NCI-H2196 treated with DMSO at 0.1 percent for 48 hours (cell line): ENCODE data around the gene C3orf70.

Experiments
- DNase-seq: peaks from one replicate; lab custom pipeline; 2025; ENCODE audit not compliant: unreplicated experiment; lab: John Stamatoyannopoulos, UW

The C3orf70 gene

GRCh38 chr3:185152410-185153170 lies at the start of gene C3orf70:
TSS of gene C3orf70 (minus strand) at chr3:185153060. CDS start at chr3:185152823, 237 bp downstream.
- DNase-seq: peak; percentile 76

- DNase-seq: no peak
Observed at GRCh38 chr3:185200639-185201038, 47.8 kb upstream of the C3orf70 start.

- no peak for DNase-seq
Observed at GRCh38 chr3:185199671-185200070, 46.8 kb upstream of the C3orf70 start.

GRCh38 chr3:185199206-185199605 lies 46.3 kb upstream of the C3orf70 start:
- DNase-seq: no peak

- no peak for DNase-seq
Observed at GRCh38 chr3:185197068-185197467, 44.2 kb upstream of the C3orf70 start.

- no peak for DNase-seq
Observed at GRCh38 chr3:185195652-185196051, 42.8 kb upstream of the C3orf70 start.

- no peak for DNase-seq
Observed at GRCh38 chr3:185188816-185189215, 36.0 kb upstream of the C3orf70 start.

- no peak for DNase-seq
Observed at GRCh38 chr3:185187391-185187790, 34.5 kb upstream of the C3orf70 start.

- DNase-seq: peak; percentile 54
Observed at GRCh38 chr3:185176750-185177359, 24.0 kb upstream of the C3orf70 start.

- DNase-seq: no peak
Observed at GRCh38 chr3:185175370-185175987, 22.6 kb upstream of the C3orf70 start.

GRCh38 chr3:185172086-185173049 lies 19.5 kb upstream of the C3orf70 start:
- no peak for DNase-seq

GRCh38 chr3:185164428-185165217 lies 11.8 kb upstream of the C3orf70 start:
- no peak for DNase-seq

- no peak for DNase-seq
Observed at GRCh38 chr3:185162634-185163033, 9.8 kb upstream of the C3orf70 start.

GRCh38 chr3:185161761-185162160 lies 8.9 kb upstream of the C3orf70 start:
- no peak for DNase-seq

GRCh38 chr3:185157347-185157746 lies 4.5 kb upstream of the C3orf70 start:
- no peak for DNase-seq

GRCh38 chr3:185155678-185156077 lies 2.8 kb upstream of the C3orf70 start:
- no peak for DNase-seq

- DNase-seq: no peak
Observed at GRCh38 chr3:185153861-185154629, 1.2 kb upstream of the C3orf70 start.

GRCh38 chr3:185153171-185153771 lies 411 bp upstream of the C3orf70 start:
- DNase-seq: peak; percentile 47

- DNase-seq: no peak
Observed at GRCh38 chr3:185151964-185152409, 873 bp downstream of the C3orf70 start.
